Measurements from ENCODE around the gene TACC2.

DNA sequence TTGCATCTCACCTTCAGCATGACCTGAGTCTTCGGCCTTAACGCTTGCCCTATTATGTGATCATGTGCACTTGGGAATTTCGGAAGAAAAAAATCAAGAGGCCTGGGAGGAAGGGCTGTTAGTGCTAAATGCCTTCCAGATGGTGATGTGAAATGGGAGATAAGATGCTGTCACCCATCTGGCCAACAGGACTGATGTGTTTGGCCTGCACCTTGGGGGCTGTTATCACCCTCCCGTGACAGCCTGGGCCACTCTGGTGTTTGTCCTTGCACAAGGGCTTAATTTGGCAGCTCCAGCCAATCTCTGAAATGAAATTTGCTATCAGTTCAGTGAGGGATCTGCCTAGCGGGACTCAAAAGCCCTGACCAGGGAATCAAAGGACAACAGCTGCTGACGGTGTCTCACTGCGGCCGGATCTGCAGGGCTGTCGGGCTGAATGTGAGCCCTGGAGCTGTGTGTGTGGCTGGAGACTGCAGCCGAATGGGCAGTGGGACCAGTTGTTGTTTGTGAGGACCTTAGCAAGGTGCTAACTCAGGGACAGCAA is 150.7 kb downstream of the TACC2 start:
- TF ChIP-seq, protein P1, sequence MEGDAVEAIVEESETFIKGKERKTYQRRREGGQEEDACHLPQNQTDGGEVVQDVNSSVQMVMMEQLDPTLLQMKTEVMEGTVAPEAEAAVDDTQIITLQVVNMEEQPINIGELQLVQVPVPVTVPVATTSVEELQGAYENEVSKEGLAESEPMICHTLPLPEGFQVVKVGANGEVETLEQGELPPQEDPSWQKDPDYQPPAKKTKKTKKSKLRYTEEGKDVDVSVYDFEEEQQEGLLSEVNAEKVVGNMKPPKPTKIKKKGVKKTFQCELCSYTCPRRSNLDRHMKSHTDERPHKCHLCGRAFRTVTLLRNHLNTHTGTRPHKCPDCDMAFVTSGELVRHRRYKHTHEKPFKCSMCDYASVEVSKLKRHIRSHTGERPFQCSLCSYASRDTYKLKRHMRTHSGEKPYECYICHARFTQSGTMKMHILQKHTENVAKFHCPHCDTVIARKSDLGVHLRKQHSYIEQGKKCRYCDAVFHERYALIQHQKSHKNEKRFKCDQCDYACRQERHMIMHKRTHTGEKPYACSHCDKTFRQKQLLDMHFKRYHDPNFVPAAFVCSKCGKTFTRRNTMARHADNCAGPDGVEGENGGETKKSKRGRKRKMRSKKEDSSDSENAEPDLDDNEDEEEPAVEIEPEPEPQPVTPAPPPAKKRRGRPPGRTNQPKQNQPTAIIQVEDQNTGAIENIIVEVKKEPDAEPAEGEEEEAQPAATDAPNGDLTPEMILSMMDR (IDR thresholded peaks at IDR 0.05): no peak
- TF ChIP-seq EZH2 (IDR thresholded peaks at IDR 0.05; ENCODE audit: borderline replicate concordance, insufficient read depth, low read depth, low read length, poor library complexity, severe bottlenecking): no peak

Data from B cell (primary cell).